GM13977 (cell line): ENCODE results near the gene ASB1.

Source experiments
- DNase-seq: peaks from one replicate; pipeline ENCODE4 v3.0.0; 2012; ENCODE audit warnings: low spot score
- CTCF ChIP-seq: IDR thresholded peaks from 2 replicates; pipeline ENCODE4 v1.5.1; 2012; ENCODE audit warnings: mild to moderate bottlenecking, control low read depth; ENCODE audit not compliant: insufficient read depth; ENCODE audit errors: extremely low read depth, missing control alignments
- in situ Hi-C: fragments of 300-500 bp; cut with MboI; formaldehyde crosslinking; loops from one replicate; pipeline ENCODE4 v1.12.0; 2022; ENCODE audit warnings: low sequenced_read_pairs, low pct_unique_long_range_greater_than_20kb, mixed read lengths, inconsistent platforms; ENCODE audit not compliant: unreplicated experiment

Gene ASB1

GRCh38 chr2:238389988-238390589, 36.6 kb upstream of the ASB1 start:
- TF ChIP-seq CTCF, result no peak
- no peak for DNase-seq
- in situ Hi-C loops, result no loop called here

- no peak for TF ChIP-seq CTCF
- DNase-seq, result no peak
- in situ Hi-C loops, result no loop called here
Measured at GRCh38 chr2:238391042-238391689, 35.6 kb upstream of the ASB1 start.

- no peak for TF ChIP-seq CTCF
- DNase-seq, result no peak
- in situ Hi-C loops, result no loop called here
Measured at GRCh38 chr2:238396663-238397062, 30.1 kb upstream of the ASB1 start.

- in situ Hi-C loops, result no loop called here
- no peak for DNase-seq
- no peak for TF ChIP-seq CTCF
Measured at GRCh38 chr2:238397356-238397755, 29.4 kb upstream of the ASB1 start.

GRCh38 chr2:238398577-238398976, 28.1 kb upstream of the ASB1 start:
- in situ Hi-C loops, result no loop called here
- no peak for DNase-seq
- TF ChIP-seq CTCF, result no peak

GRCh38 chr2:238399094-238399493, 27.6 kb upstream of the ASB1 start:
- TF ChIP-seq CTCF, result no peak
- in situ Hi-C loops, result no loop called here
- DNase-seq, result no peak
